Urothelium cell line (cell line): ENCODE data around the gene TOMM20.
A peak's percentile ranks its signal among the peaks of the same experiment; 100 is the strongest.
"Not testable (repeated sequence)": the region's sequence is repeated elsewhere in the genome, so short reads cannot be mapped to it uniquely, and the experiment has no call there.

Experiments
- DNase-seq: peaks from one replicate; pipeline ENCODE4 v3.0.0; 2011; ENCODE audit warnings: low spot score, mixed read lengths
- FAIRE-seq: peaks from 2 replicates; lab custom pipeline; 2011; peaks lifted over from hg19 to GRCh38; lab: Jason Lieb, UNC

The TOMM20 gene

DNA sequence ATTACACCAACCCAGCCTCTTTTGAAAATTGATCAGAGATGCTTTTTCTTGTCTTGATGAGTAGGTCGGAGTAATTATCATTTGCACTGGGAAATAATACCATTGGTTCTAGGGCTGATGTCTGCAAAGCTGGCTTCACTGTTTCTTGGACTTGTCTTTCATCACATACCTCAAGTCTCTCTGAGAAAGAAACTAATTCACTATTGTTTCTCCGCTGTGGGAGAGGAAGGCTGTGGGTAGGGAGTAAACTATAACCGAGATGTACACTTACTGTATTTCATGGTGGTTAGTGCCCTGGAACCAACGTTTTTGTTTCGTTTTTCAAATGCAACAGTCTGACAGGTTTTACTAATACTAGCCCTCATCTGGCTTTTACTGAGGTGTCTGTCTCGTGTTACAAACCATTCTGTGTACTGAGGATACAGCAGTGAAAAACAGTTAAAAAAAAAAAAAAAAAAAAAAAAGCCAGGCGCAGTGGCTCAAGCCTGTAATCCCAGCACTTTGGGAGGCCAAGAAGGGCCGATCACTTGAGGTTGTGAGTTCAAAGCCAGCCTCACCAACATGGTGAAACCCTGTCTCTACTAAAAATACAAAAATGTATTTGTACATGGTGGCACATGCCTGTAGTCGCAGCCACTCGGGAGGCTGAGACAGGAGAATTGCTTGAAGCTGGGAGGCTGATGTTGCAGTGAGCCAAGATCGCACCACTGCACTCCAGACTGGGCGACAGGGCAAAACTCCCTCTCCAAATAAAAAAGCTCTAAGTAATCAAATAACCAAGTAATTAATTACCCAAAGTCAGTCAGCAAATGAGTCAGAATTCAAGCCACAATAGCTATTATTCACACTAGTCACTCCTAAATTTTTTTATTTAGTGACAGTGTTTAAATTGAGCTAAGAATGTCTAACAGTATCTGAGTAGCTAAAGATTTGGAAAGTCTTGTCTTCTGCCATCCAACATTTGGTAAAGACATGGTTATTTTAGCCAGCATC lies 23.3 kb downstream of the TOMM20 start:
- DNase-seq: no peak
- no peak for FAIRE-seq

DNA sequence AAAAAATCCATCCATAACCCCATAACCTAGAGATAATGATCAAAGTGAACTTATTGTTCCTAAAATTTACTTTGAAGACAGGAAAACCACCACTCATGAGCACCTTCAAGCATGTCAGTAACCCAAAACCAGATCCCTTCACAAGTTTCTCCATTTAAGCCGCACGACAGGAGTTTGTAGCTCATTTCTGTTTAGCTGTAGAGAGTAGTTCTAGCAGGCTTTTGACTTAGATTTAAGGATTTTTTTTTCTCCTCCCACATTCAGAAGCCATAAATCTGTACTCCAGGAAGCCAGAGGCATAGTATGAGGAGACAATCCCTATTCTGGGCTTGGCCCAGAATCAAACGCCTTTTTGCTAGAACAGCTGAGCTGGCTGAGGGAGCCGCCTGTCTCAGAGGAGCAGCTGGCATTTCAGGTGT lies 25.6 kb downstream of the TOMM20 start:
- FAIRE-seq (no peak), DNase-seq (no peak)

DNA sequence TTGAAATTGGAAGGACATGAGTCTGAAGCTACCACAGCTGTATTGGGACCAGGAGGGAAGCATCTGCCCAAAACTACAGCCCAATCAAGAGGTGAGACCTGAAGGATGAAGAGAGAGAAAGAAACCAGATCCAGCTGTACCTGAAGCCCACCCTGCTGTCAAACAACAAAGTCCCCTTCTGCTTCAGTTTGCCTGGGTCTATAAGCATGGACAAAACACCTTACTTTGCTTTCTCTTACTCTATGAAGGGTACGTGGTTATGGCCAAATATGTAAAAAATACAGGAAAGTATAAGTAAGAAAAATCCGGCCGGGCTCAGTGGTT lies 26.4 kb downstream of the TOMM20 start:
- DNase-seq (no peak), FAIRE-seq (no peak)

DNA sequence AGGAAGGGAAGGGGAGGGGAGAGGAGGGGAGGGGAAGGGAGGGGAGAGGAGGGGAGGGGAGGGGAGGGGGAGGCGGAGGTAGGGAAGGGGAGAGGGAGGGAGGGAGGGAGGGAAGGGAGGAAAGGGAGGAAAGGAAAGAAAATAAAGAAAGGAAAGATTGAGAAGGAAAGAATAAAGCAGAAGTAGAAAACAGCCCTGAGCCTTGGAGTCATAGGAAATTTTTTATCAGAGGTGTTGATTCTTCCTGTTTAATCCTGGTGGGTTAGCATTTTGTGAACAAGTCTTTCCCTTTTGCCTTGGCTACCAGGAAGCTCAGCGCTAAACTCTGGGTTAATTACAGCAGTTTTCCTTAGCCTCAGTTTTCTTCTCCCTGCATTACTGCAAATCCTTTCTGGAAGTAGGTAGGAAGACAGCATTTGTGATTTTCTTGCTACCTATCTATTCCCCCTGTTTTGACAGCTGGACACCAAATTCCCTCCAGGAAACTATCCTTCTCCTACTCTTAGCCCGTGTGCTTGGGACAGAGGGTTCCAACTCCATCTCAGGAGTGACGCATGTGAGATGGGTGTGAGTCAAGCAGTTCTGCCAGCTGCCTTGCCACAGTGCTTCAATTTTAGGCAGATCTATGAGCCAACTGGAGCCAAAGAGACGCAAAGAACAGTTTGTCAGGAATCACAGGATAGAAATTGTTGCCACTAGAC lies 26.9 kb downstream of the TOMM20 start:
- no peak for FAIRE-seq
- DNase-seq: no peak

DNA sequence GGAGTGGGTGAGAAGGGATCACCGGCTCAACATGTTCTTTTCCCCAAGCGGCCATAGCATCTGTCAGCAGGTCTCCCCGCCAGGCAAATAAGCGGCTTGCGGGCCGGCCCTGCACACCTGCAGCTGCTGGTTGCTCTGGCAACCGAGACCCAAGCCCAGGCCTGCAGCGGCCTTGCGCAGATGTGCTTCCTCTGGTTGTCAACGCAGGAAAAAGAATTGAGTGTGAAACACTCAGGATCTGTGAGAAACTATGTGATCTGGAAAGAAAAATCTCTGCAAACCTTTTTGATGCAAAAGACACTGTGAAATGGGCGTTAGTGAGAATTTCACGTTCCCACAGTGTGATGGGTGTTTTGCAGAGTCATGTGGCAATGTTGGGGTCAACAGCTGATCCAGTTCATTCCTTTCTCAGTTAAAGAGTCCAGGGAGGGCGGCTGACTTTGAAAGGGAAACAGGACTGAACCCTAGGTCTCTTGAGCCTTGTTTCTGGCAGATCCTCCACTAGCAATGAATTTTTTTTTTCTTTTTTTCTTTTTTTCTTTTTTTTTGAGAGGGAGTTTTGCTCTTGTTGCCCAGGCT lies 28.4 kb downstream of the TOMM20 start:
- FAIRE-seq (no peak), DNase-seq (no peak)

DNA sequence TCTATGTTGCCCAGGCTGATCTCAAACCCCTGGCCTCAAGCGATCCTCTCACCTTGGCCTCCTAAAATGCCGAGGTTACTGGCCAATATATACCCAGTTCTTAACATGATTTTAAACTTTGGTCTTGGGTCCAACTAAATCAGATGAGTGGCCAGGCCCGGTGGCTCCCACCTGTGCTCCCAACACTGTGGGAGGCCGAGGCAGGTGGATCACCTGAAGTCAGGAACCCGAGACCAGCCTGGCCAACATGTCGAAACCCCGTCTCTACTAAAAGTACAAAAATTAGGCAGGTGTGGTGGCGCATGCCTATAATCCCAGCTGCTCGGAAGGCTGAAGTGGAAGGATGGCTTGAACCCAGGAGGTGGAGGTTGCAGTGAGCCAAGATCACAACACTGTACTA lies 29.6 kb downstream of the TOMM20 start:
- FAIRE-seq (no peak), DNase-seq (no peak)

DNA sequence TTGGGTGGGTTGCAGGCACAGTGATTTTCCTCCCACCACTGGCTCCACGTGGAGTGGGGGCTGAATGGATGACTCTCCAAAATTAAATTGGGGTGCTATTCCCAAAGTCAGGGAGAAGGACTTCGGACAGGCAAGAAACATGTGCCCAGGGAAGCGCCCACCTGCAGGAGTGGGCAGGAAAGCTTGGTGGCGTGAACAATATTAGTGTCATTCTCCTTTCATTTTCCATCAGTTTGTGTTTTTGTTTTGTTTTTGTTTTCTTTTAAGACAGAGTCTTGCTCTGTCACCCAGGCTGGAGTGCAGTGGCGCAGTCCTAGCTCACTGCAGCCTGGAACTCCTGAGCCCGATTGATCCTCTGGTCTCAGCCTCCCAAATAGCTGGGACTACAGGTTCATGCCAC lies 30.1 kb downstream of the TOMM20 start:
- DNase-seq (no peak), FAIRE-seq (no peak)

DNA sequence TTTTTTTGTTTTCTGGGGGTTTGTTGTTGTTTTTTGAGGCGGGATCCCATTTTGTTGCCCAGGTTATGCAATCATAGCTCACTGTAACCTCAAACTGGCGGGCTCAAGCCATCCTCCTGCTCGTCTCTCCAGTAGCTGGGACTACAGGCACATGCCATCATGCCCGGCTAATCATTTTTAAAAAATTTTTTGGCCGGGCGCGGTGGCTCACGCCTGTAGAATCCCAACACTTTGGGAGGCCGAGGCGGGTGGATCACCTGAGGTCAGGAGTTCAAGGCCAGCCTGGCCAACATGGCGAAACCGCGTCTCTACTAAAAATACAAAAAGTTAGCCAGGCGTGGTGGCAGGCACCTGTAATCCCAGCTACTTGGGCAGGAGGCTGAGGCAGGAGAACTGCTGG lies 31.1 kb downstream of the TOMM20 start:
- not testable (repeated sequence) for DNase-seq, FAIRE-seq

DNA sequence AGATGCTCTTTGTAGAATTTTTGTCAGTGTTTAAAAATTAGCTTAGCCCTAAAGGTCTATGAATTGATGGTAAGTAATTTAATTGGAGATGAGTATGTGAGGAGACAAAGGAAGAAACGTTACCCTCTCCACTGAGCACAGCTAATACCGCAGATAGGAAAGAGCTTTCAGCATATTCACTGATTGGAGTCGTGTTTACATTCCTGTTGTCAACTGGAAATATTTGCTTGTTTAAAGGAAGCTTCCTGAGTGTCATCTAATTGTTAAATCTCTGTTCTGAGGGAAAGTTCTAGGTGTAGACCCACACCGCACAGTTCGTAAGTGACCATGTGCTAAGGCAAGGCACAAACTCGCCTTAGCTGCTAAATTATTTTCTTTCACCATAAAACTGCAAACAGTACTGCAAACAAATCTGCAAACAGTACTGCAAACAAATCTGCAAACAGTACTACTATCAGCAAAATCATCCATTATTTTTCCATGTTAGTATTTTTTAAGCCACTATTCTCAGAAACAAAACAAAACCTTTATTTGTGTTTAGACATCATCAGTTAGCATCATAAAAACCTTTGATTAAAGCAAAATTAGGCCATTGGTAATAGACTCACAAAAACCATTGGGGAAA lies 32.6 kb downstream of the TOMM20 start:
- DNase-seq (no peak), FAIRE-seq (no peak)

DNA sequence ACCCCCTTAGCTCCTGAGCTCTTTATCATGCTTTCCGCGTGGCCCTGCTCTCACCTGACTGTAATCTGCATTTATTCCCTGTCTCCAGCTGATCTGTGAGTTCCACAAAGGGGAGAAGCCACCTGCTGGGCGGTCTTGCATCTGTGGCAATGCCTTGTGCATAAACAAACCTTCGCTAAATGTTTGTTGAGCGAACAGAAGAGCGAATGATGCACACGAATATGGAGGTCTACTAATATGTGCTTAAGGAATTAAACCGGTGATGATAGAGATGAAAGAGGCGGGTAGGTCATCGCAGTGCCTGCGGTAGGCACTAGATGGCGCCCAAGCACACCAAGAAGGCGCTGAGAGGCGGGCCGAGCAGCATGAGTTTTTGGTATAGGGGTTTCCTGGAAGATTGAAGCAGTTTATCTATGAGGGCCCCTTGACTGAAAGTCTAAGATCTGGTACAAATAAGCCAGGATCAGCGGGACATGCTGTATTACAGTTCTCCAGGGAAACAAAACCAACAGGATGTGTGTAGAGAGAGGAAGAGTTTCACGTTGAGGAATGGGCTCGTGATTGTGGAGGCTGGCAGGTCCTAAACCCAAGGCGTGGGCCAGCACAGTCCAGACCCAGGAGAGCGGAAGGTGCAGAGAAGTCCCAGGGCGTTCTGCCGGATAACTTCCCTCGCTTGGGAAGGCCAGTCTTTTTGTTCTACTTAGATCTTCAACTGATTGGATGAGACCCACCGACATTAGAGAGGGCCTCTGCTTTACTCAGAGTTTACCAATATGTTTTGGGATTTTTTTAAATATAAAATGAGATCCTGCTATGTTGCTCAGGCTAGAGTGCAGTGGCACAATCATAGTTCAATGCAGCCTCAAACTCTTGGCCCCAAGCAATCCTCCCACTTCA lies 34.7 kb downstream of the TOMM20 start:
- DNase-seq (peak; percentile 69), FAIRE-seq (no peak)

DNA sequence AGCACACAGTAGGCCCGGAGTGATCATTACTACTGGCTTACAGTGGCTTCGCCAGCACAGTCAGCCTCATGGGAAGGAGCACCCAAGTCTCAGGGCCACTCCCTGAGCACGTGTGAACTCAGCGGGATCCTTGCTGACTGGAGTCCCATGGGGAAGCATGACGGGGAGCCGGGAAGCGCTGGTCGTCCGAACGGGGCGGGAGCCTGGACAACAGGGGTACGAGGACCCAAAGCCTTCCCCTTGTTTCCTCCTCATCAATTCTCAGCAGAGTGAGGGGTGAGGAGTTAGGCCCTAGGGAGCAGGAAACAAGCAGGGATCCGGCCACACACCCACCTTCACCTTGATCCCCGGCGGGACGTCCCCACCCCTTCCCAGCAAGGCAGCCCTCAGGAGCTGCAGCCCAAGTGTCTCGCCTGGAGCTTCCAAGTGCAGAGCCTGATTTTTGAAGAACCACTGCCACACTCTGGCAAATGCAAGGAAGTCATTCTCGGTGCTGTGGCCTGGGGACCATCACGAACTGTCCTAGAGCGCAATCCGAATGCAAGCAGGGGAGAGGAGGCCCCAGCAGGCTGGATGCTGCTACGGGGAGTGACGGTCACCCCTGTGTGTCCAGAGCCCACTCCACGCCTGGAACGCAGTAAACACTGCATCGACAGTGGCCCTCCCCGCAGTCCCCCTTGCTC lies 35.5 kb downstream of the TOMM20 start:
- FAIRE-seq (no peak), DNase-seq (no peak)

DNA sequence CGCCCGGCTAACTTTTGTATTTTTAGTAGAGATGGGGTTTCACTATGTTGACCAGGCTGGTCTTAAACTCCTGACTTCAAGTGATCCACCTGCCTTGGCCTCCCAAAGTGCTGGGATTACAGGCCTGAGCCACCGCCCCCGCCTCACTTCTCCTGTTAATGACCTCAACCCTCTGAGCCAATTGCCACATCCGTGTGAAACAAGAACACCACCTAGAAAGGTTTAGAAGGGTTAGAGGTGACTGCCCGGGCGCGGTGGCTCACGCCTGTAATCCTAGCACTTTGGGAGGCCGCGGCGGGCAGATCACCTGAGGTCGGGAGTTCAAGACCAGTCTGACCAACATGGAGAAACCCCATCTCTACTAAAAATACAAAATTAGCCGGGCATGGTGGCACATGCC lies 36.2 kb downstream of the TOMM20 start:
- DNase-seq, FAIRE-seq: not testable (repeated sequence)

DNA sequence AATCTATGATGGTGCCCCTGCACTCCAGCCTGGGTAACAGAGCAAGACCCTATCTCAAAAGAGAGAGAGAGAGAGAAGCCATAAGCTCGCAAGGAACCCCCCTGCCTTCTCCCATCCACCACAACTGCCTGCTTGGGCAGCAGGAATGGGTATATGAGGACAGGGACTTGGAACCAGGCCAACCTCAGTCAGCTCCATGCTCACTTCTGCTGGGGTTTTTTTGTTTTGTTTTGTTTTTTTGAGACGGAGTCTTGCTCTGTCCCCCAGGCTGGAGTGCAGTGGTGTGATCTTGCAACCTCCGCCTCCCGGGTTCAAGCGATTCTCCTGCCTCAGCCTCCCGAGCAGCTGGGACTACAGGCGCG lies 36.6 kb downstream of the TOMM20 start:
- not testable (repeated sequence) for FAIRE-seq, DNase-seq

DNA sequence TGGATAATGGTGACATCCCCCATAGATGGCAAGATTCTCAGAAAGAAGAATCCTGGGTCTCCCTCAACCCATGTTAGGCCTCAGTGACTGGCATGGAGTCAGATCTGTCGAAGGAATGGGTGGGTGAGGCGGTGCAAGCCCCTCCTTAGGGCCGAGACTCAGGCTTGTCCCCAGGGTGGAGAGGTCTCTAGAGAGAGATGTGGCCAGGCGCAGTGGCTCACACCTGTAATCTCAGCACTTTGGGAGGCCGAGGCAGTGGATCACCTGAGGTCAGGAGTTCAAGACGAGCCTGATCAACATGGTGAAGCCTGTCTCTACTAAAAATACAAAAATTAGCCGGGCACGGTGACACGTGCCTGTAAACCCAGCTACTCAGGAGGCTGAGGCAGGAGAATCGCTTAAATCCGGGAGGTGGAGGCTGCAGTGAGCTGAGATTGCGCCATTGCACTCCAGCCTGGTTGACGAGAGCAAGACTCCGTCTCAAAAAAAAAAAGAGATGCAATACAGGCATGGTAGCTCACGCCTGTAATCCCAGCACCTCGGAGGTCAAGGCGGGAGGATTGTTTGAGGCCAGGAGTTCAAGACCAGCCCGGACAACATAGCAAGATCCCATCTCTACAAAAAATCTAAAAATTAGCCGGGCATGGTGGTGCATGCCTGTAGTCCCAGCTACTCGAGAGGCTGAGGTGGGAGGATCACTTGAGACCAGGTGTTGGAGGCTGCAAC lies 37.2 kb downstream of the TOMM20 start:
- DNase-seq, FAIRE-seq: not testable (repeated sequence)

DNA sequence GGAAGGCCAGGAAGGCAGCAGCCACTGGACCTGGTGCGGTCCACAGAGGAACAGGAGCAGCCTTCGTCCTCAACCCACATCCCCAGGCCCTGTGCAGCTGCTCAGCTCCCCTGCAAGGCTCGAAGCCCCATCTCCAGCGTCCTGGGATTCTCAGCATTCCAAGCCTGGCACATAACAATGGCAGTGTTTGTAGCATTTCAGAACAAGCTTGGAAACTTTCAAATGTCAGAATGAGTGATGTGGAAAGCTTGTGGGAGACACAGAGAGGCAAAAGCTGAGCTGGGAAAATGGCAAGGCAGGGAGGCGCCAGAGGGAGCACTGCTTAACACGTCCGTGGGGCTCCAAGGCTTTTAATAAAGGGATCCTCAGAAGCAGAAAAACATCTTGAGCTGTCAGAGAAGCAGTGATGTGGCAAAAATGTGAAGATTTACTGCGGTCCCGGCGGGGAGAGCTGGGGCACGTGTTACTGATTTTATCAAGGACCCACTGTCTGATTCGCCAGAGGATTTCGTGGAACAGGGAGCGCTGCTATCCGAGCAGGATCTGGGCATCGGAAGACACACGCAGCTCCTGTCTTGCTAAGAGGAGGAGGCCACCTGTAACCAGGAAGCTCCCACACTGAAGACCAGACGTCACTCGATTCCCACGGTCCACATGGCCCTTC lies 38.1 kb downstream of the TOMM20 start:
- DNase-seq (no peak), FAIRE-seq (no peak)

DNA sequence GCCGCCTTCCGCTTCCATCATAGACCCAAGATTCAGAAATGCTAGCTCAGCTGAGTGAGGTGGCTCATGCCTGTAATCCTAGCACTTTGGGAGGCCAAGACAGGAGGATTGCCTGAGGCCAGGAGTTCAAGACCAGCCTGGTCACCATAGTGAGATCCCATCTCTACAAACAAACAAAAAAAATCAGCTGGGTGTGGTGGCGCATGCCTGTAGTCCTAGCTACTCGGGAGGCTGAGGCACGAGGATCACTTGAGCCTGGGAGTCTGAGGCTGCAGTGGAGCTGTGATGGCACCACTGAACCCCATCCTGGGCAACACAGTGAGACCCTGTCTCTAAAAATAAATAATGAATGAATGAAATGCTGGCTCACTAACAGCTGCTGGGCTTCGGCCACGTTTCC lies 39.7 kb downstream of the TOMM20 start:
- no peak for DNase-seq
- FAIRE-seq: no peak

DNA sequence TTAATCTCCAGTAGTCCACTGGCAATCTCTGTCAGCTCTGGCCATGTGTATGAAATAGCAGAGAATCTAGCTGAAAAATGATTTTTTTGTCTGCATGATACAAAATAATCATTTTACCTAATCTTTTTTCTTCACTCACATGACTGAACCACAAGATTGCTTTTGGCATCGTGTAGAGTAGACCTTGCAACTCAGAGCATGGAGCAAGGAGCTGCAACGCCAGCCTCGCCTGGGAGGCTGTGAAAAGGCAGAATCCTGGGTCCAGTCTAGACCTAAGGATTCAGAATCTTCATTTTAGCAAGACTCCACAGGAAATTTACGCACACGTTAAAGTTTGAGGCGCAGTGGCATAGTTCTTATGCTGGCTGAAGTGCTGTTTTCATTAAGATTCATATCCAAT lies 40.2 kb downstream of the TOMM20 start:
- DNase-seq (no peak), FAIRE-seq (no peak)

DNA sequence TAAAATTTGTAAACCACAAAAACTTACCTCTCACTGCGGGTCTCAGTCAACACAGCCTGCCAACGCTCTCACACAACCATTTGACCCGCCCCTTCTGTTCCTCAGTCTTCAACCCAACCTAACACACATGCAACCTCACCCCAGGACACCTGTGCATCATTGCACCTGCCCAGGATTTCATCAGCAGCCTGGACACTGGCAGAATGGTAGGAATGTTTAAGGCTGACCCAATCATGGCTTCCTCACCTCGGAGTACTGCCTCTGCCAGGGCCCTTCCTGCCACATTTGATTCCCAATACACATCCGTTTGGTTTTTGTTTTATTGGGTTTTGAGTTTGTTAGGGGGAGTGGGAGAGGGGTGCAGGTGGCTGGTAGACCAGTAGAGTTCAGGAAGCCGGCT lies 40.7 kb downstream of the TOMM20 start:
- FAIRE-seq (no peak), DNase-seq (no peak)
